Colonic mucosa (tissue), 4 donors: ENCODE data around the gene C7orf57. TPM values are rescaled to one million over a fixed set of nuclear protein-coding genes. Genes with fewer than 3 reads are reported as not detected.

ENCODE experiments used
- DNase-seq: peaks from one replicate; pipeline ENCODE4 v3.0.0-alpha.2; 2020
- H3K27ac ChIP-seq: fragments of 200-600 bp; one replicate; pipeline ENCODE4 v1.8.0; 2021
- H3K27me3 ChIP-seq: fragments of 200-600 bp; one replicate; pipeline ENCODE4 v1.8.0; 2021
- H3K36me3 ChIP-seq: fragments of 200-600 bp; one replicate; pipeline ENCODE4 v1.8.0; 2021
- H3K4me1 ChIP-seq: fragments of 200-600 bp; one replicate; pipeline ENCODE4 v1.8.0; 2021; ENCODE audit warnings: mild to moderate bottlenecking
- H3K4me3 ChIP-seq: fragments of 200-600 bp; one replicate; pipeline ENCODE4 v1.8.0; 2021
- H3K9ac ChIP-seq, 2 donors: one replicate each; pipeline ENCODE4 v1.7.0; 2013; ENCODE audit warnings: control low read depth in 2 of 2, low read depth in 2 of 2, low read length in 2 of 2
- H3K9me3 ChIP-seq: fragments of 200-600 bp; one replicate; pipeline ENCODE4 v1.8.0; 2021
- CTCF ChIP-seq: fragments of 200-600 bp; IDR thresholded peaks from one replicate; pipeline ENCODE4 v1.8.0; 2022; ENCODE audit warnings: antibody characterized with exemption, mild to moderate bottlenecking
- intact Hi-C: fragments of 100-400 bp; cut with DNase I; formaldehyde crosslinking; loops from one replicate; pipeline ENCODE4 v1.14.1; 2022
- total RNA-seq, 2 donors: library from RNA; stranded (reverse); fragmentation: NEBNext Ultra II Directional in 1 of 2; extraction: Animal tissue kit (Norgen Biotek cat#: 25700) in 1 of 2; gene quantifications; one replicate each; pipeline ENCODE4 v1.2.1, GENCODE V29; 2021
- donor health status: healthy.
- donor health status: DM: no; HTN: no; CAD: no.
- donor health status: DM: no; HTN: no; CAD: no.

C7orf57 gene
- total RNA-seq, 2 donors from 2014 or later: 0.24 TPM; not detected in 1

GRCh38 chr7:48090095-48090805 is 54.9 kb downstream of the C7orf57 start:
- peaks cover 4% of the 10 kb centered on the region for H3K4me1 ChIP-seq
- TF ChIP-seq CTCF: no peak
- H3K4me3 ChIP-seq: peak overlapping the region; percentile 78
- intact Hi-C loops: loop anchor here (5.0 kb wide), 1 partner anchor 103 kb away; no protein-coding TSS in a partner anchor
- H3K36me3 ChIP-seq: no peaks in the 10 kb centered on the region
- peak overlapping the region; percentile 91 for H3K27ac ChIP-seq
- H3K9me3 ChIP-seq: no peaks in the 10 kb centered on the region
- peak; percentile 46 for DNase-seq
- H3K27me3 ChIP-seq: no peaks in the 10 kb centered on the region
- peak overlapping the region; percentile 73 to 81 for H3K9ac ChIP-seq

GRCh38 chr7:48091506-48092433 is 56.4 kb downstream of the C7orf57 start:
- no peak for TF ChIP-seq CTCF
- no peak overlapping the region for H3K27ac ChIP-seq
- intact Hi-C loops: loop anchor here (5.0 kb wide), 1 partner anchor 104 kb away; no protein-coding TSS in a partner anchor
- H3K36me3 ChIP-seq: no peaks in the 10 kb centered on the region
- H3K27me3 ChIP-seq: no peaks in the 10 kb centered on the region
- H3K9me3 ChIP-seq: no peaks in the 10 kb centered on the region
- peak; percentile 9 for DNase-seq
- H3K4me3 ChIP-seq: no peak overlapping the region
- peaks cover 4% of the 10 kb centered on the region for H3K4me1 ChIP-seq
- no peak overlapping the region for H3K9ac ChIP-seq

- Histone ChIP-seq H3K27me3 (no peaks in the 10 kb centered on the region), H3K4me1 (peaks cover 3% of the 10 kb centered on the region), H3K27ac (no peak overlapping the region), H3K4me3 (no peak overlapping the region), H3K9ac (no peak overlapping the region), H3K9me3 (no peaks in the 10 kb centered on the region), H3K36me3 (no peaks in the 10 kb centered on the region)
- intact Hi-C loops: loop anchor here (5.0 kb wide), 1 partner anchor 108 kb away; no protein-coding TSS in a partner anchor
- TF ChIP-seq CTCF: no peak
- no peak for DNase-seq
These were observed 59.5 kb downstream of the C7orf57 start for GRCh38 chr7:48094861-48095293.

GRCh38 chr7:48096273-48096672 is 60.9 kb downstream of the C7orf57 start:
- TF ChIP-seq CTCF: no peak
- intact Hi-C loops: no loop called here

GRCh38 chr7:48097521-48098231 is 62.3 kb downstream of the C7orf57 start:
- Histone ChIP-seq H3K4me3 (no peak overlapping the region), H3K4me1 (no peaks in the 10 kb centered on the region), H3K9ac (peak overlapping the region; percentile 5 to 23), H3K9me3 (no peaks in the 10 kb centered on the region), H3K27ac (peak overlapping the region; percentile 41), H3K27me3 (no peaks in the 10 kb centered on the region), H3K36me3 (no peaks in the 10 kb centered on the region)
- intact Hi-C loops: no loop called here
- no peak for DNase-seq
- TF ChIP-seq CTCF: no peak

More at GRCh38 chr7:48096273-48096672, 60.9 kb downstream of the C7orf57 start:
- no peaks in the 10 kb centered on the region for H3K36me3 ChIP-seq
- peak overlapping the region; percentile 25 for H3K27ac ChIP-seq
- DNase-seq: no peak
- no peak overlapping the region for H3K4me3 ChIP-seq
- H3K9me3 ChIP-seq: no peaks in the 10 kb centered on the region
- H3K27me3 ChIP-seq: no peaks in the 10 kb centered on the region
- no peaks in the 10 kb centered on the region for H3K4me1 ChIP-seq
- no peak overlapping the region for H3K9ac ChIP-seq
